Measurements from ENCODE around the gene TNFRSF18.

Gene TNFRSF18

DNA sequence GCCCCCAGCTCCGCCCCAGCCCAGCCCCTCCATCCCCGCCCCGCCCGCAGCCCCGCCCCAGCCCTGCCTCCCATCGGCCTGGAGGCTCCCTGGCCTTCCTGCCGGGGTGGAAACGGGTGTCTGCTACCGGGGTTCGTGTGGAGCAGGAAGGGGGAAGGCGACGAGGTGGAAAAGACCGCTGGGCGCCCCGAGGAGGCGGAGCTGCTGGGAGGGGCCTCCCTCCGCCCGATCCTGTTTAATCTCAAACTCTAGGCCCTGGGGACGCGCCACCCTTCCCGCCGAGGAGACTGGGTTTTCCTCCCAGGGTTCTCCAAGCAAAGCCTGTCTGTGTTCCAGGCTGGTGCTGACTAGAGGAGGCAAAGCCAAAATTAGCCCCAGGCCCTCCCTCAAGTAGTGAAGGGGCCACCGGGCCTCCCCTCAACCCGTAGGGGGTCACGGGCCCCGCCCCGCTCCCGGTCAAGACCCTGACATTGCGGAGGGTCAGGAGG lies 48.9 kb downstream of the TNFRSF18 start:
- Histone ChIP-seq H3K27ac (ENCODE audit: low read length) (no peak overlapping the region), H3K9me3 (replicated peaks; ENCODE audit: insufficient read depth, low read length) (no peaks in the 10 kb centered on the region), H3K36me3 (replicated peaks; ENCODE audit: insufficient read depth, low read length) (no peaks in the 10 kb centered on the region), H3K27me3 (replicated peaks; ENCODE audit: insufficient read depth, low read length) (peaks cover 81% of the 10 kb centered on the region), H3K4me2 (ENCODE audit: low read depth, low read length) (peak overlapping the region; percentile 98), H3K4me1 (ENCODE audit: low read length) (no peaks in the 10 kb centered on the region), H4K20me1 (ENCODE audit: insufficient read depth, low read length) (no peaks in the 10 kb centered on the region), H2AFZ (ENCODE audit: low read length) (peak overlapping the region; percentile 88), H3K79me2 (ENCODE audit: low read length) (no peaks in the 10 kb centered on the region), H3K4me3 (ENCODE audit: low read length) (peak overlapping the region; percentile 67), H3K9me2 (replicated peaks; ENCODE audit: insufficient read depth, low read length) (no peaks in the 10 kb centered on the region), H3F3A (ENCODE audit: insufficient read depth, low read length) (no peaks in the 10 kb centered on the region), H3K9ac (ENCODE audit: low read length) (peak overlapping the region; percentile 56; the same call in 1 of the 2 replicates)
- DNase-seq, result no peak
- TF ChIP-seq, protein P1, sequence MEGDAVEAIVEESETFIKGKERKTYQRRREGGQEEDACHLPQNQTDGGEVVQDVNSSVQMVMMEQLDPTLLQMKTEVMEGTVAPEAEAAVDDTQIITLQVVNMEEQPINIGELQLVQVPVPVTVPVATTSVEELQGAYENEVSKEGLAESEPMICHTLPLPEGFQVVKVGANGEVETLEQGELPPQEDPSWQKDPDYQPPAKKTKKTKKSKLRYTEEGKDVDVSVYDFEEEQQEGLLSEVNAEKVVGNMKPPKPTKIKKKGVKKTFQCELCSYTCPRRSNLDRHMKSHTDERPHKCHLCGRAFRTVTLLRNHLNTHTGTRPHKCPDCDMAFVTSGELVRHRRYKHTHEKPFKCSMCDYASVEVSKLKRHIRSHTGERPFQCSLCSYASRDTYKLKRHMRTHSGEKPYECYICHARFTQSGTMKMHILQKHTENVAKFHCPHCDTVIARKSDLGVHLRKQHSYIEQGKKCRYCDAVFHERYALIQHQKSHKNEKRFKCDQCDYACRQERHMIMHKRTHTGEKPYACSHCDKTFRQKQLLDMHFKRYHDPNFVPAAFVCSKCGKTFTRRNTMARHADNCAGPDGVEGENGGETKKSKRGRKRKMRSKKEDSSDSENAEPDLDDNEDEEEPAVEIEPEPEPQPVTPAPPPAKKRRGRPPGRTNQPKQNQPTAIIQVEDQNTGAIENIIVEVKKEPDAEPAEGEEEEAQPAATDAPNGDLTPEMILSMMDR (IDR thresholded peaks at IDR 0.05; ENCODE audit: low read length), result no peak
- no peak for TF ChIP-seq EZH2phosphoT487 (IDR thresholded peaks at IDR 0.05; ENCODE audit: low read length)
- TF ChIP-seq EZH2 (optimal IDR thresholded peaks at IDR 0.05; ENCODE audit: low read depth, low read length), result no peak

DNA sequence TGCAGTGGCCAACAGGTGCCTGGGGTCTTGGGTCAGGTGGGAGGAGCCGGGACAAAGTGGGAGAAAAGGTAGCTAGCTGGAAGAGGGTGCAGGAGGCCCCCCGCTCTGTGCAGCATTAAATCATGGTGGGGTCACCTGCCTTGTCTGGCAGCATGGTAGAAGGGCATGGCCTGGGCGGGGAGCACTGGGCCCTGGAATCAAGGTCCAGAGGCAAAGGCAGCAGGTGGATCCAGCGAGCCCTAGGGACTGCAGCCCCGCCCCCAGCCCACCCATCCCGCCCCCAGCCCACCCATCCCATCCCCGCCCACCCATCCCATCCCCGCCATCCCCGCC lies 49.4 kb downstream of the TNFRSF18 start:
- H3K4me2 ChIP-seq (ENCODE audit: low read depth, low read length), result no peak overlapping the region

DNA sequence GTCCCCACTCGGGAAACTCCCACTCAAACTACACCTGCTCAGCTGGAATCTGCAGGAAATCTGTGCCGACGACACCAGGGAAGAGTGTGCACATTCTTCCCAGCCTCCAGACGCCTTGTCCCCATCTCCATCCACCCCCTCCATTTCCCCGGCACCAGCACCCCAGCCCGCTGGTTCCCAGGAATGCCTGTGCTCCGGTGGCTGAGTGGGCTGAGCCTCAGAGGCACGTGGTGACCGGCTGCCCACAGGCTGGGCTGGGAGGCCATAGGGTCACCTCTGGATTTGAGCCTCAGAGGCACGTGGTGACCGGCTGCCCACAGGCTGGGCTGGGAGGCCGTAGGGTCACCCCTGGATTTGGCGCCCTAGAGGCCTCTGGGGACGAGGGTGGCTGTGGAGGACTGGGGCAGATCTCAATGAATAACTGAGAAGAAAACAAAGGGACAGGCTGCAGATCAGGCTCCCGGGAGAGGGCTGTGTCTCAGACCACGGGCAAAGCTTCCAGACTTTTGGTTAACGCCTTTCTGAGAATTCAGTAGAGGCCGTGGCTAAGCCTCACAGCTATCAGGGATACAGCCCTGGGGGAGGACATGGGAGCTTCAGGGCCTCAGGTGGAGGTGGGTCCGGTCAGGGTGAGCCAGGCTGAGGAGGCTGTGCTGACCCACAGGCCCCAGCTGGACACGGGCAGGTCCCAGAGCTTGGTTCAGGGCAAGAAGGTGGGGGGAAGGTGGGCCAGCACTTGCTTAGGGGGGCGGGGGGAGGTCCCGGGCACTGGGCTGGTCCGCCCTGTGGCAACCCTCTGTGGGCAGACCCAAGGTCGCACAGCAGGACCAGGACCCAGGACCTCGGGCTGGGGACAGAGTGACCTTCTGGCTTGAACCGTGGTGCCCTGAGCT lies 50.0 kb downstream of the TNFRSF18 start:
- Histone ChIP-seq H3K4me3 (ENCODE audit: low read length) (no peak overlapping the region), H3K36me3 (replicated peaks; ENCODE audit: insufficient read depth, low read length) (no peaks in the 10 kb centered on the region), H2AFZ (ENCODE audit: low read length) (no peak overlapping the region), H3K27me3 (replicated peaks; ENCODE audit: insufficient read depth, low read length) (peaks cover 76% of the 10 kb centered on the region), H3F3A (ENCODE audit: insufficient read depth, low read length) (no peaks in the 10 kb centered on the region), H3K9ac (ENCODE audit: low read length) (no peak overlapping the region), H3K4me2 (ENCODE audit: low read depth, low read length) (no peak overlapping the region), H3K79me2 (ENCODE audit: low read length) (no peaks in the 10 kb centered on the region), H3K9me2 (replicated peaks; ENCODE audit: insufficient read depth, low read length) (no peaks in the 10 kb centered on the region), H4K20me1 (ENCODE audit: insufficient read depth, low read length) (no peaks in the 10 kb centered on the region), H3K9me3 (replicated peaks; ENCODE audit: insufficient read depth, low read length) (no peaks in the 10 kb centered on the region), H3K4me1 (ENCODE audit: low read length) (no peaks in the 10 kb centered on the region), H3K27ac (ENCODE audit: low read length) (no peak overlapping the region)
- TF ChIP-seq, protein P1 (IDR thresholded peaks at IDR 0.05; ENCODE audit: low read length), result no peak
- no peak for TF ChIP-seq EZH2phosphoT487 (IDR thresholded peaks at IDR 0.05; ENCODE audit: low read length)
- TF ChIP-seq EZH2 (optimal IDR thresholded peaks at IDR 0.05; ENCODE audit: low read depth, low read length), result no peak
- no peak for DNase-seq

More for the DNA sequence above, 49.4 kb downstream of the TNFRSF18 start:
- Histone ChIP-seq H3K9ac (ENCODE audit: low read length) (no peak overlapping the region), H4K20me1 (ENCODE audit: insufficient read depth, low read length) (no peaks in the 10 kb centered on the region), H3K9me3 (replicated peaks; ENCODE audit: insufficient read depth, low read length) (no peaks in the 10 kb centered on the region), H3K79me2 (ENCODE audit: low read length) (no peaks in the 10 kb centered on the region), H2AFZ (ENCODE audit: low read length) (no peak overlapping the region), H3K36me3 (replicated peaks; ENCODE audit: insufficient read depth, low read length) (no peaks in the 10 kb centered on the region), H3F3A (ENCODE audit: insufficient read depth, low read length) (no peaks in the 10 kb centered on the region), H3K27me3 (replicated peaks; ENCODE audit: insufficient read depth, low read length) (peaks cover 77% of the 10 kb centered on the region), H3K27ac (ENCODE audit: low read length) (no peak overlapping the region), H3K9me2 (replicated peaks; ENCODE audit: insufficient read depth, low read length) (no peaks in the 10 kb centered on the region), H3K4me3 (ENCODE audit: low read length) (no peak overlapping the region), H3K4me1 (ENCODE audit: low read length) (no peaks in the 10 kb centered on the region)
- TF ChIP-seq, protein P1 (IDR thresholded peaks at IDR 0.05; ENCODE audit: low read length), result no peak
- no peak for DNase-seq
